GM10266 (cell line): Measurements from ENCODE around the gene PRELID2.

ENCODE experiments used
- DNase-seq: peaks from one replicate; pipeline ENCODE4 v3.0.0; 2012; ENCODE audit errors: extremely low spot score
- TF ChIP-seq, protein P1 (sequence below): IDR thresholded peaks from 2 replicates; pipeline ENCODE4 v1.5.1; 2012; ENCODE audit warnings: mild to moderate bottlenecking, low read depth; ENCODE audit not compliant: control insufficient read depth, insufficient read depth; ENCODE audit errors: missing control alignments

PRELID2 gene

DNA sequence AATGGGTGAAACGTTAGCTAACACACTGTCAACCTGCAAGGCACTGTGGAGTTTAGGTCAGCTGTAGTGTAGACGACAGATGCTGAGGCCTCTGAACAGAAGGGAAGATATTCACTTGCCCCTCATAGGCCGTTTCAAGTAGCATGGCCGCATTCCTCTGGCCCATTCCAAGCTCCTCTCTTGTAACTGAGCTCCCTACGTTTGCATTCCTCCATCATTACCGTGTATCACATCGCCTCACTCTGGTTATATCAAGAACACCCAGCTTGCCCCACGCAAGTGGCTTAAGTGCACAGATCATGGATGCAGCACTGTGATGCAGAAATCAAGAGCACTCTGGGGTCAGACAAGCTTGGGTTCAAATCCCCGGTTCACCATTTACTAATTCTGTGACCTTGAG lies 43.3 kb downstream of the PRELID2 start:
- TF ChIP-seq, protein P1, sequence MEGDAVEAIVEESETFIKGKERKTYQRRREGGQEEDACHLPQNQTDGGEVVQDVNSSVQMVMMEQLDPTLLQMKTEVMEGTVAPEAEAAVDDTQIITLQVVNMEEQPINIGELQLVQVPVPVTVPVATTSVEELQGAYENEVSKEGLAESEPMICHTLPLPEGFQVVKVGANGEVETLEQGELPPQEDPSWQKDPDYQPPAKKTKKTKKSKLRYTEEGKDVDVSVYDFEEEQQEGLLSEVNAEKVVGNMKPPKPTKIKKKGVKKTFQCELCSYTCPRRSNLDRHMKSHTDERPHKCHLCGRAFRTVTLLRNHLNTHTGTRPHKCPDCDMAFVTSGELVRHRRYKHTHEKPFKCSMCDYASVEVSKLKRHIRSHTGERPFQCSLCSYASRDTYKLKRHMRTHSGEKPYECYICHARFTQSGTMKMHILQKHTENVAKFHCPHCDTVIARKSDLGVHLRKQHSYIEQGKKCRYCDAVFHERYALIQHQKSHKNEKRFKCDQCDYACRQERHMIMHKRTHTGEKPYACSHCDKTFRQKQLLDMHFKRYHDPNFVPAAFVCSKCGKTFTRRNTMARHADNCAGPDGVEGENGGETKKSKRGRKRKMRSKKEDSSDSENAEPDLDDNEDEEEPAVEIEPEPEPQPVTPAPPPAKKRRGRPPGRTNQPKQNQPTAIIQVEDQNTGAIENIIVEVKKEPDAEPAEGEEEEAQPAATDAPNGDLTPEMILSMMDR, result no peak
- DNase-seq, result no peak

DNA sequence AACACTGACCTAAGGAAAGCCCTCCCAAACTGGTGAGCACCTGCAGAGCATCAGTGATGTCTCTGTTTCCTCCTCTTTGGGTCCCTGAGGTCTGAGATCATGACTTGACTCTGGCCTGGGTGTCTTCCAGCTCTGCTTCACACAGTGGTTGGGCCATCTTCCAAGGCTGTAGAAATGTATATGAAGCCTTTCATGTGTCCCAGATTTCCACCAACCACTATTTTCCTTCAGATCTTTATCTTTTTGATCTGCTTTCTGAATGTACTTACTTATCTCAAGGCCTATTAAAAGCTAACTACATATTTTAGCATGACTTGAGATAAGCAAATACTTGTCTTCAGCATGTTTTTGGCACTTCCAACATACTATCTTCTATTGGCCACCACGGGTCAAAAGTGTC lies 47.1 kb downstream of the PRELID2 start:
- TF ChIP-seq, protein P1, result no peak

DNA sequence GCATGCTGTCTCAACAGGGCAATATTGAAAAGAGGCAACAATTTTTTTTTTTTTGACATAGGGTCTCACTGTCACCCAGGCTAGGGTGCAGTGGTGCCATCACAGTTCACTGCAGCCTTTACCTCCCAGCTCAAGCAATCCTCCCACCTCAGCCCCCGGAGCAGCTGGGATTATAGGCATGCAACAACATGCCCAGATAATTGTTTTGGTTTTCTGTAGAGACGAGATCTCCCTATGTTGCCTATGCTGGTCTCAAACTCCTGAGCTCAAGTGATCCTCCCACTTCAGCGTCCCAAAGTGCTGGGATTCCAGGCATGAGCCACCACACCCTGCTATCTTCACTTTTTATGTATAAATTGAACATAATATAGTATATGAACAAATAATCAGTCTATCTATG lies 47.6 kb downstream of the PRELID2 start:
- DNase-seq, result no peak
- TF ChIP-seq, protein P1, result no peak

More for the DNA sequence above, 47.1 kb downstream of the PRELID2 start:
- no peak for DNase-seq

DNA sequence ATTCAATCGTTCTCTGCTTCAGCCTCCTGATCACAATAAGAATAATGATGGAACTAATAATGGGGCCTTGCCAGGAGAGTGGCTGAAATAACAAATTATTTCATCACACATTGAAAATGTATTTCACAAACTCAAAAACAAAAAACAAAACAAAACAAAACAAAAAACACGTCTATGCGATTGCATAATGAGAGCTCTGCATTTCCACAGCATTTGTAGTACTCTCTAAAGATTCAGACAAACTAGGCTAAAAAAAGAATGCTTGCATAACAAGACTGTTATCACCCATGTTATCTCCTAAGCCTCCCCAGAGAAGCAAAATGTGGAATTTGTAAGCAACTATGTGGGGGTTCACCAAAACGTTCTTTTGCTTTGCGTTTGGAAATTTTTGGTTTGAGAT lies 48.1 kb downstream of the PRELID2 start:
- DNase-seq, result no peak
- TF ChIP-seq, protein P1, result no peak

DNA sequence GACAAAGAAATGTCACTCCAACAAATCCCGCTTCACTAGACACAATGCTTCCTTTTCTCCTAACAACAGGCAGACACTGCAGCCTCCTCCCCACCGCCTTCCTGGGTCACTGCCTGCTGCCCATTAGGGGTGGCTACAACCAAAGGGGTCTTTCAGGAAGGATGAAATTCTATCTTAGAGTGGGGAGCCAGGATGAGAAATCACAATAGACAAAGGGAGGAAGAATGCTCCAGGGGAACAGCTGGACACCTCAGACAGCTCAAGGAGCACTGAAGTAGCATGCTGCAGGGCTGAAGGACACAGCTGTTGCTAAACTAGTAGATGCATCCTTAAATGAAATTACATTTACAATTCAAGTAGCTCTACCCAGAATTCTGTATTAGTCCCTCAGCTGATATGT lies 54.2 kb downstream of the PRELID2 start:
- no peak for DNase-seq
- TF ChIP-seq, protein P1, result no peak

DNA sequence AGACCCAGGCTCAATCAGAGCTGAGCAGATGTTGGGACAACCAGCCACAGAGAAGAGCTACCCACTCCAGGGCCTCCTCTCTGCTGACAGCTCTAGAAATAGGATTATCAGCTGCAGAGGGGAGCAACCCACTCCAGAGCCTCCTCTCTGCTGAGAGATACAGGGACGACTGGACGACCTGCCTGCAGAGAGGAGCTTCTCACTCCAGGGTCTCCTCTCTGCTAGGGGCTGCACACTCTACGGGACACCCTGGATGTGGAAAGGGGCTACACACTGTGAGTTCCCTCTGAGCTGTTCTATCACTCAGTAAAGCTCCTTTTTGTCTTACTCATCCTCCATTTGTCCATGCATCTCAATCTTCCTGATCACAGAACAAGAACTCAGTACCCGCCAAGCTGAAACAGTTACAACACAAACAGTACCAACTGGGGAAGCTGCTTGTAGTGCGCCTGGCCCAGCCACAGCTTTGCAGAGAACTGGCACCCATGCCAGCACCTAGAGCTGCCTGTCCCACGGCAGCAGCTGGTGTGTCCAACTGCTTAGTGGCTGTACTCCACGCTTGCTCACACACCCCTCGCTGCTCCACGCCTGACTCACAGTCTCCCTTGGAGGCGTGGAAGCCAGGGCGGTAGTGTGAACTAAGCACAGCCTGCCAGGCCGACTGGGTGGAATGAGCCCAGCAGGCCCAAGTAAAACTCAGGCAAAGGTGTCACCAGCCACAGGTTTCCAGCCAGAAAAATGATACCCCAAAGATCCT lies 56.8 kb downstream of the PRELID2 start:
- DNase-seq, result no peak
- TF ChIP-seq, protein P1, result no peak

DNA sequence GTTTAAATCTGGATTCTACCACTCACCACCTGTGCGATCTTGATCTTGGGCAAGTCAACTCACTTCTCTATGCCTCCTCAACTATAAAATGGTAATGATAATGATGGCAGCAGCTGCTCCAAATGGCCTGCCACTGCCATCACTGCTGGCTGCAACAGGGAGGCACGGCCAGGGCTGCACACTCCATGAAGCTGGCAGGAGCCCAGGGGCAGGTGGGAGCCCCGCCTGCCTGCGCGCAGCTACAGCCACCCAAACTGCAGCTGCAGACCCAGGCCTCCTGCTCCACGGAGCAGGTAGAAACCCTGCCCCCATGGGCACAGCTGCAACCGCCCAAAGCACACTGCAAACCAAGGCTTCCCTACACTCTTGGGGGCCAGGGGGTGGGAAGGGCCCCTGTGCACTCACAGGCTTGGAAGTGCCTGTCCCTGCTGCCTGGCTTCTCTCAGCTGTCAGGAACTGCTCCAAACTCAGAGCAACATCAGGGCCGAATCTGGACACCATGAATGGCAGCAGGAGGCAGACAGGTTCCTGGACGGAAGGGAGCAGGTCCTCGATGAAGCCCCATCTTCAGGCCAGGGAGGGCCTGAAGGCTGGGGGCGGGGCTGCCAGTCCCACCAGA lies 57.6 kb downstream of the PRELID2 start:
- TF ChIP-seq, protein P1, result no peak

More for the DNA sequence above, 57.6 kb downstream of the PRELID2 start:
- DNase-seq, result no peak
